K562 (cell line): ENCODE measurements around the gene SLC6A6. TPM values are rescaled to one million over a fixed set of nuclear protein-coding genes. Genes with fewer than 3 reads are reported as not detected.

Source experiments
- CREB3L1 ChIP-seq: fragments of 450-650 bp; IDR thresholded peaks from 2 replicates; pipeline ENCODE4 v1.6.1; 2014; ENCODE audit warnings: low read depth, mild to moderate bottlenecking, moderate library complexity, borderline replicate concordance
- EP300 ChIP-seq: IDR thresholded peaks from 2 replicates; pipeline ENCODE4 v1.6.1; 2012; ENCODE audit warnings: low read length, improper control_type of control experiment
- ERF ChIP-seq: fragments of 450-650 bp; formaldehyde crosslinking; IDR thresholded peaks from 2 replicates; pipeline ENCODE4 v1.4.0; 2020; ENCODE audit warnings: mild to moderate bottlenecking, mixed read lengths
- FOXO4 ChIP-seq: fragments of 450-650 bp; formaldehyde crosslinking; IDR thresholded peaks from 2 replicates; pipeline ENCODE4 v1.4.0; 2020; ENCODE audit warnings: mild to moderate bottlenecking, moderate library complexity
- MAFG ChIP-seq: fragments of 450-650 bp; conservative IDR thresholded peaks from 2 replicates; pipeline ENCODE4 v1.6.1; 2016; ENCODE audit warnings: missing genetic modification characterization, missing compliant biosample characterization
- NFYB ChIP-seq: IDR thresholded peaks from 2 replicates; pipeline ENCODE4 v1.6.1; 2011; ENCODE audit warnings: mild to moderate bottlenecking, moderate library complexity; ENCODE audit not compliant: insufficient read length; ENCODE audit errors: extremely low read depth
- SP2 ChIP-seq: IDR thresholded peaks from 2 replicates; pipeline ENCODE4 v1.6.1; 2011; ENCODE audit warnings: mild to moderate bottlenecking, low read depth, low read length, moderate library complexity; ENCODE audit not compliant: poor library complexity, severe bottlenecking; ENCODE audit errors: extremely low read depth
- TRIM25 ChIP-seq: fragments of 450-650 bp; IDR thresholded peaks from 2 replicates; pipeline ENCODE4 v1.7.0; 2016; ENCODE audit warnings: borderline replicate concordance
- ZHX1 ChIP-seq: fragments of 150-350 bp; conservative IDR thresholded peaks from 2 replicates; pipeline ENCODE4 v1.6.1; 2014; ENCODE audit warnings: low read length
- ZNF408 ChIP-seq: fragments of 250-450 bp; sonication (Bioruptor Pico); IDR thresholded peaks from 2 replicates; pipeline ENCODE4 v1.4.0; 2020; ENCODE audit warnings: low read depth, mild to moderate bottlenecking, moderate library complexity
- ZNF592 ChIP-seq: fragments of 450-650 bp; IDR thresholded peaks from 2 replicates; pipeline ENCODE4 v1.6.1; 2017; ENCODE audit warnings: antibody characterized with exemption, mild to moderate bottlenecking
- polyA plus RNA-seq, 8 experiments: library from polyadenylated mRNA; depleted of rRNA in 4 of 8; stranded (reverse) in 5 of 8; unstranded in 3 of 8; fragments of >200 nt; fragmentation: Nextera tagmentation in 2 of 8; fragmentation: Illumina TruSeq in 1 of 8; extraction: Ambion mirVana in 2 of 8; extraction: Trizol in 1 of 8; gene quantifications; 2 replicates each; pipeline versions ENCODE4 v1.2.1 to v1.2.3, GENCODE V29; 2011 to 2014; ENCODE audit warnings: inconsistent platforms in 1 of 8, missing spikeins in 1 of 8
- total RNA-seq, 7 experiments: library from RNA; depleted of rRNA in 6 of 7; stranded (reverse); fragments of >200 nt in 6 of 7; fragmentation: Illumina TruSeq in 2 of 7; extraction: Trizol in 2 of 7; gene quantifications; 2 replicates each; pipeline versions ENCODE4 v1.2.1 to v1.2.3, GENCODE V29; 2011 to 2021; ENCODE audit warnings: low replicate concordance in 1 of 7
- TF ChIP-seq, protein P1 (sequence below): fragments of 250-450 bp; sonication (Bioruptor Pico); IDR thresholded peaks from 2 replicates; pipeline ENCODE4 v1.8.0; 2022; ENCODE audit warnings: inconsistent platforms

SLC6A6 gene
- total and polyA plus RNA-seq, 9 of the 15 experiments (the other 6 are each of a cell fraction or from before 2014, with no cell fraction given) = 12.3 to 203 (median 93.2) TPM

DNA sequence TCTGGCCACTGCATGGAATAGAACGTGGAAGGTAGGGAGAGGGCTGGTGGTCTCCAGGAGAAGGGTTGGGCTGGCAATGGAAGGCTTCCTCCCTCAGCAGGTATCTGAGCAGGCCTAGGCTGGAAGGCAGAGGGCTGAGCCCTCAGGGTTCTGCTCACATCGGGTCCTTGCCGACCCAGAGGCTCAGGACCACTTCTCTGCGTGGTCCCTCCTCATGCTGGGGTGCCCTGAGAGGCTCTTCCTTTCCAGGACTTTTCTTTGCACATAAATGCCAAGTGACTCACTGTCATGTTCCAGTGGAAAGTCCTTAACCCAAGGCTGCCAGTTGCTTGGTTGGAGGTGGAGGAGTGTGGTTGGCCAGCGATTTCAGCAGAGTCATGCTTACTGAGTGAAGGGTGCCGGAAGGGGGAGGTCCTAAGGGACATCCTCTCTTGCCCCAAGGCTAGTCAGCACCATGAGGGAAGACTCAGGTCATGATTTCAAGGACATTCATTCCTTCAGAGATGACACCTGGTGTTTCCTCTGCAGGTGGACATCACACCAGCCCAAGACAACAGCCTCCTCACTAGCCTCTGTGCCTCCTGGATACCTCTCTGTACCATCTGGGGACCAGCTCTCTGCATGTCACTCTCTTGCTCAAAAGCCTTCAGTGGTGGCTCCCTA is 8.2 kb downstream of the SLC6A6 start (continued):
- TF ChIP-seq FOXO4 (peak; percentile 44; the same call in 1 of the 2 replicates), ZHX1 (0 out of 2 replicates have a peak, but pooled peaks have one; percentile 54), ZNF408 (CRISPR knock-in tag) (no peak), MAFG (tag) (peak; percentile 96), TRIM25 (no peak), CREB3L1 (peak; percentile 50; the same call in 1 of the 2 replicates), ZNF592 (no peak), NFYB (peak; percentile 18), ERF (CRISPR knock-in tag) (peak; percentile 83; the same call in 1 of the 2 replicates), EP300 (peak; percentile 92), SP2 (no peak)
- TF ChIP-seq, protein P1, sequence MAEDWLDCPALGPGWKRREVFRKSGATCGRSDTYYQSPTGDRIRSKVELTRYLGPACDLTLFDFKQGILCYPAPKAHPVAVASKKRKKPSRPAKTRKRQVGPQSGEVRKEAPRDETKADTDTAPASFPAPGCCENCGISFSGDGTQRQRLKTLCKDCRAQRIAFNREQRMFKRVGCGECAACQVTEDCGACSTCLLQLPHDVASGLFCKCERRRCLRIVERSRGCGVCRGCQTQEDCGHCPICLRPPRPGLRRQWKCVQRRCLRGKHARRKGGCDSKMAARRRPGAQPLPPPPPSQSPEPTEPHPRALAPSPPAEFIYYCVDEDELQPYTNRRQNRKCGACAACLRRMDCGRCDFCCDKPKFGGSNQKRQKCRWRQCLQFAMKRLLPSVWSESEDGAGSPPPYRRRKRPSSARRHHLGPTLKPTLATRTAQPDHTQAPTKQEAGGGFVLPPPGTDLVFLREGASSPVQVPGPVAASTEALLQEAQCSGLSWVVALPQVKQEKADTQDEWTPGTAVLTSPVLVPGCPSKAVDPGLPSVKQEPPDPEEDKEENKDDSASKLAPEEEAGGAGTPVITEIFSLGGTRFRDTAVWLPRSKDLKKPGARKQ = no peak
